Transverse colon (tissue), 4 donors: Measurements from ENCODE around the gene AHI1.
"Not testable (repeated sequence)": the region's sequence is repeated elsewhere in the genome, so short reads cannot be mapped to it uniquely, and the experiment has no call there.

Source experiments
- EP300 ChIP-seq: sonication (generic); formaldehyde crosslinking; IDR thresholded peaks from one replicate; pipeline ENCODE4 v1.6.1; 2017; ENCODE audit warnings: antibody characterized with exemption, low read depth
- POLR2A ChIP-seq: fragments of 450-650 bp; IDR thresholded peaks from one replicate; pipeline ENCODE4 v1.6.1; 2016; ENCODE audit warnings: antibody characterized with exemption, mild to moderate bottlenecking, moderate library complexity
- POLR2AphosphoS5 ChIP-seq, 3 donors: sonication (generic); formaldehyde crosslinking; IDR thresholded peaks; one replicate each; pipeline ENCODE4 v1.6.1; 2016; ENCODE audit warnings: antibody characterized with exemption in 3 of 3
- TF ChIP-seq, protein P1 (sequence below), 5 experiments: fragments of 200-600 bp in 3 of 5; fragments of 450-650 bp in 2 of 5; sonication (generic) in 3 of 5; IDR thresholded peaks; 1 replicate in 2 of 5; 2 replicates in 3 of 5; pipeline ENCODE4 v1.5.1; 2016 to 2017; ENCODE audit warnings: antibody characterized with exemption in 5 of 5, inconsistent platforms in 3 of 5, mild to moderate bottlenecking in 2 of 5, moderate library complexity in 1 of 5

DNA sequence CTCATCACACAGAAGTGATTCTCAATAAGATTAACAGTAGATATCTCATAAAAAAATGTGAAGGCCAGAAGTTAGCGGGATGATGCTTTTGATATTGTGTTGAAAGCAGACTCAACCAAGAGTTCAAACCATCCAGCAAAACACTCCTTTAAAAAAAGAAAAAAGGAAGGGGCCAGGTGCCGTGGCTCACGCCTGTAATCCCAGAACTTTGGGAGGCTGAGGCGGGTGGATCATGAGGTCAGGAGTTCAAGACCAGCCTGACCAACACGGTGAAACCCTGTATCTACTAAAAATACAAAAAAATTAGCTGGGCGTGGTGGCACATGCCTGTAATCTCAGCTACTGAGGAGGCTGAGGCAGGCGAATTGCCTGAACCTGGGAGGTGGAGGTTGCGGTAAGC lies 157.6 kb downstream of the AHI1 start:
- not testable (repeated sequence) for TF ChIP-seq POLR2A; EP300; POLR2AphosphoS5 (IDR thresholded peaks at IDR 0.05)
- TF ChIP-seq, protein P1, sequence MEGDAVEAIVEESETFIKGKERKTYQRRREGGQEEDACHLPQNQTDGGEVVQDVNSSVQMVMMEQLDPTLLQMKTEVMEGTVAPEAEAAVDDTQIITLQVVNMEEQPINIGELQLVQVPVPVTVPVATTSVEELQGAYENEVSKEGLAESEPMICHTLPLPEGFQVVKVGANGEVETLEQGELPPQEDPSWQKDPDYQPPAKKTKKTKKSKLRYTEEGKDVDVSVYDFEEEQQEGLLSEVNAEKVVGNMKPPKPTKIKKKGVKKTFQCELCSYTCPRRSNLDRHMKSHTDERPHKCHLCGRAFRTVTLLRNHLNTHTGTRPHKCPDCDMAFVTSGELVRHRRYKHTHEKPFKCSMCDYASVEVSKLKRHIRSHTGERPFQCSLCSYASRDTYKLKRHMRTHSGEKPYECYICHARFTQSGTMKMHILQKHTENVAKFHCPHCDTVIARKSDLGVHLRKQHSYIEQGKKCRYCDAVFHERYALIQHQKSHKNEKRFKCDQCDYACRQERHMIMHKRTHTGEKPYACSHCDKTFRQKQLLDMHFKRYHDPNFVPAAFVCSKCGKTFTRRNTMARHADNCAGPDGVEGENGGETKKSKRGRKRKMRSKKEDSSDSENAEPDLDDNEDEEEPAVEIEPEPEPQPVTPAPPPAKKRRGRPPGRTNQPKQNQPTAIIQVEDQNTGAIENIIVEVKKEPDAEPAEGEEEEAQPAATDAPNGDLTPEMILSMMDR (IDR thresholded peaks at IDR 0.05) = not testable (repeated sequence)
